Fibroblast of lung (primary cell): Measurements from ENCODE around the gene AMMECR1. TPM values are rescaled to one million over a fixed set of nuclear protein-coding genes. Genes with fewer than 3 reads are reported as not detected.

ENCODE experiments used
- DNase-seq, 2 donors: peaks; one replicate each; pipeline versions ENCODE4 v3.0.0 to v3.0.0-alpha.2; 2010; ENCODE audit warnings: low read depth in 2 of 2
- H2AFZ ChIP-seq: 2 replicates; pipeline ENCODE4 v1.5.1; 2012; ENCODE audit warnings: low read length, control low read depth, inconsistent platforms
- H3K27ac ChIP-seq: 2 replicates; pipeline ENCODE4 v1.5.1; 2011; ENCODE audit warnings: low read length, control low read depth; ENCODE audit not compliant: insufficient read depth
- H3K27me3 ChIP-seq: 2 replicates; pipeline ENCODE4 v1.5.1; 2011; ENCODE audit warnings: mild to moderate bottlenecking, low read length; ENCODE audit not compliant: control insufficient read depth, insufficient read depth
- H3K36me3 ChIP-seq: 2 replicates; pipeline ENCODE4 v1.5.1; 2011; ENCODE audit warnings: low read length; ENCODE audit not compliant: control insufficient read depth, insufficient read depth
- H3K4me1 ChIP-seq: 2 replicates; pipeline ENCODE4 v1.5.1; 2011; ENCODE audit warnings: low read length; ENCODE audit not compliant: control insufficient read depth, insufficient read depth; ENCODE audit errors: extremely low read depth
- H3K4me2 ChIP-seq: 2 replicates; pipeline ENCODE4 v1.5.1; 2011; ENCODE audit warnings: low read length, control low read depth; ENCODE audit not compliant: insufficient read depth; ENCODE audit errors: extremely low read depth
- H3K4me3 ChIP-seq, 4 experiments: fragments of 200-600 bp in 1 of 4; sonication (generic) in 1 of 4; replicated peaks in 1 of 4; 2 replicates each; pipeline ENCODE4 v1.5.1; 2011 to 2016; ENCODE audit warnings: low read length in 4 of 4, low read depth in 3 of 4, mild to moderate bottlenecking in 3 of 4, control low read depth in 2 of 4, inconsistent platforms in 1 of 4, mixed read lengths in 1 of 4; ENCODE audit not compliant: insufficient read depth in 1 of 4; ENCODE audit errors: control extremely low read depth in 1 of 4
- H3K79me2 ChIP-seq: 2 replicates; pipeline ENCODE4 v1.5.1; 2012; ENCODE audit warnings: mild to moderate bottlenecking, low read length, inconsistent platforms; ENCODE audit not compliant: control insufficient read depth, insufficient read depth
- H3K9ac ChIP-seq: 2 replicates; pipeline ENCODE4 v1.5.1; 2011; ENCODE audit warnings: mild to moderate bottlenecking, low read length, control low read depth; ENCODE audit not compliant: insufficient read depth
- H3K9me3 ChIP-seq: 2 replicates; pipeline ENCODE4 v1.5.1; 2012; ENCODE audit warnings: low read depth, low read length; ENCODE audit not compliant: control insufficient read depth, insufficient read depth
- H4K20me1 ChIP-seq: 2 replicates; pipeline ENCODE4 v1.5.1; 2011; ENCODE audit warnings: low read length; ENCODE audit not compliant: control insufficient read depth, insufficient read depth; ENCODE audit errors: extremely low read depth
- EZH2 ChIP-seq: IDR thresholded peaks from 2 replicates; pipeline ENCODE4 v1.5.1; 2012; ENCODE audit warnings: low read length, control low read depth, mild to moderate bottlenecking; ENCODE audit errors: missing control alignments
- polyA plus RNA-seq, 2 donors: library from polyadenylated mRNA; depleted of rRNA in 1 of 2; stranded (reverse) in 1 of 2; unstranded in 1 of 2; fragments of >200 nt; gene quantifications; 2 replicates each; pipeline ENCODE4 v1.2.1, GENCODE V29; 2011 to 2012; ENCODE audit warnings: missing spikeins in 1 of 2
- total RNA-seq: library from RNA; depleted of rRNA; stranded (reverse); fragments of >200 nt; gene quantifications from 2 replicates; pipeline ENCODE4 v1.2.1, GENCODE V29; 2014
- TF ChIP-seq, protein P1 (sequence below), 2 donors: IDR thresholded peaks in 1 of 2; conservative IDR thresholded peaks in 1 of 2; 1 replicate in 1 of 2; 2 replicates in 1 of 2; pipeline ENCODE4 v1.5.1; 2011 to 2012; ENCODE audit warnings: low read length in 2 of 2, control low read depth in 1 of 2, inconsistent platforms in 1 of 2, low read depth in 1 of 2, mild to moderate bottlenecking in 1 of 2

Gene AMMECR1
- total and polyA plus RNA-seq, 2 donors (not counting 1 experiment from before 2014, with no cell fraction given) = 7.6 to 9.2 TPM

- Histone ChIP-seq H3K4me3 (peak overlapping the region in 1 of 4 experiments; percentile 6), H3K27ac (peak overlapping the region; percentile 60), H3K9ac (no peak overlapping the region), H3K27me3 (no peaks in the 10 kb centered on the region), H3K79me2 (no peaks in the 10 kb centered on the region), H2AFZ (no peak overlapping the region), H3K9me3 (no peaks in the 10 kb centered on the region), H3K36me3 (no peaks in the 10 kb centered on the region), H3K4me1 (peaks cover 10% of the 10 kb centered on the region), H4K20me1 (no peaks in the 10 kb centered on the region), H3K4me2 (peak overlapping the region; percentile 52)
- TF ChIP-seq EZH2 = no peak
- TF ChIP-seq, protein P1, sequence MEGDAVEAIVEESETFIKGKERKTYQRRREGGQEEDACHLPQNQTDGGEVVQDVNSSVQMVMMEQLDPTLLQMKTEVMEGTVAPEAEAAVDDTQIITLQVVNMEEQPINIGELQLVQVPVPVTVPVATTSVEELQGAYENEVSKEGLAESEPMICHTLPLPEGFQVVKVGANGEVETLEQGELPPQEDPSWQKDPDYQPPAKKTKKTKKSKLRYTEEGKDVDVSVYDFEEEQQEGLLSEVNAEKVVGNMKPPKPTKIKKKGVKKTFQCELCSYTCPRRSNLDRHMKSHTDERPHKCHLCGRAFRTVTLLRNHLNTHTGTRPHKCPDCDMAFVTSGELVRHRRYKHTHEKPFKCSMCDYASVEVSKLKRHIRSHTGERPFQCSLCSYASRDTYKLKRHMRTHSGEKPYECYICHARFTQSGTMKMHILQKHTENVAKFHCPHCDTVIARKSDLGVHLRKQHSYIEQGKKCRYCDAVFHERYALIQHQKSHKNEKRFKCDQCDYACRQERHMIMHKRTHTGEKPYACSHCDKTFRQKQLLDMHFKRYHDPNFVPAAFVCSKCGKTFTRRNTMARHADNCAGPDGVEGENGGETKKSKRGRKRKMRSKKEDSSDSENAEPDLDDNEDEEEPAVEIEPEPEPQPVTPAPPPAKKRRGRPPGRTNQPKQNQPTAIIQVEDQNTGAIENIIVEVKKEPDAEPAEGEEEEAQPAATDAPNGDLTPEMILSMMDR (conservative IDR thresholded peaks at IDR 0.05 in 1 of 2, IDR thresholded peaks at IDR 0.05 in 1 of 2; ENCODE audit: low read depth in 1 of 2, low read length in 2 of 2) = no peak
- peak; percentile 85 to 87 for DNase-seq
These were observed 107.3 kb downstream of the AMMECR1 start for GRCh38 chrX:110210417-110211139.

- TF ChIP-seq, protein P1 (conservative IDR thresholded peaks at IDR 0.05 in 1 of 2, IDR thresholded peaks at IDR 0.05 in 1 of 2; ENCODE audit: low read depth in 1 of 2, low read length in 2 of 2) = no peak
- no peak for TF ChIP-seq EZH2
- no peaks in the 10 kb centered on the region for H3K27me3 ChIP-seq
- H3K27ac ChIP-seq = no peak overlapping the region
- no peak overlapping the region for H2AFZ ChIP-seq
- H3K9me3 ChIP-seq = no peaks in the 10 kb centered on the region
- H3K4me3 ChIP-seq = no peak overlapping the region
- H3K4me1 ChIP-seq = peaks cover 12% of the 10 kb centered on the region
- H4K20me1 ChIP-seq = no peaks in the 10 kb centered on the region
- no peak overlapping the region for H3K4me2 ChIP-seq
- H3K79me2 ChIP-seq = no peaks in the 10 kb centered on the region
- H3K9ac ChIP-seq = no peak overlapping the region
- no peak for DNase-seq
- no peaks in the 10 kb centered on the region for H3K36me3 ChIP-seq
These were observed 109.8 kb downstream of the AMMECR1 start for GRCh38 chrX:110208092-110208491.

DNA sequence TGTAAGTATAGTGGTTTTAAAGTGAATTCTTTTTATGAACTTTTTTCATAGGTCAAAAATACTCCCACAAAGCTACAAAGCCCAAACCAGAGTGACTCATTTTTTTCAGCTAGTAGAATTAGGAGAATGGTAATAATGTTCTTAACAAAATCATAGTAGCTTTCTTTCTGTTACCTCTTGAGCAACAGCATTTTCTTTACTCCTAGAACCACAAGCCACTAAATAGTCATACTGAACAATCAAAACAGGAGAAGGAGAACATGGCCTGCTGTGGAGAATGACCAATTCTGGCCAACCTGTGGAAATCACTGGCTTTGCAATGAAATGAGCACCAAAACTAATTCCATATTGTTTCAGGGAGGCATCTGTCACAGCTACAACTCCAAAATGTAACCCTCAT is 112.9 kb downstream of the AMMECR1 start:
- no peaks in the 10 kb centered on the region for H3K36me3 ChIP-seq
- no peak overlapping the region for H3K4me2 ChIP-seq
- DNase-seq = peak; percentile 70 to 83
- H3K9ac ChIP-seq = no peak overlapping the region
- no peak overlapping the region for H3K27ac ChIP-seq
- no peaks in the 10 kb centered on the region for H3K27me3 ChIP-seq
- H4K20me1 ChIP-seq = no peaks in the 10 kb centered on the region
- H3K4me1 ChIP-seq = peaks cover 10% of the 10 kb centered on the region
- no peaks in the 10 kb centered on the region for H3K79me2 ChIP-seq
- no peaks in the 10 kb centered on the region for H3K9me3 ChIP-seq
- TF ChIP-seq, protein P1 (conservative IDR thresholded peaks at IDR 0.05 in 1 of 2, IDR thresholded peaks at IDR 0.05 in 1 of 2; ENCODE audit: low read depth in 1 of 2, low read length in 2 of 2) = no peak
- TF ChIP-seq EZH2 = no peak
- no peak overlapping the region for H3K4me3 ChIP-seq
- H2AFZ ChIP-seq = no peak overlapping the region
